Activated naive CD8-positive, alpha-beta T cell treated with anti-CD3 and anti-CD28 coated beads for 36 hours (primary cell): ENCODE data around the gene CTRB2. TPM values are rescaled to one million over a fixed set of nuclear protein-coding genes. Genes with fewer than 3 reads are reported as not detected.
"Not testable (repeated sequence)": the region's sequence is repeated elsewhere in the genome, so short reads cannot be mapped to it uniquely, and the experiment has no call there.

Source experiments
- DNase-seq: peaks from one replicate; pipeline ENCODE4 v3.0.0; 2021
- H3K27ac Mint-ChIP-seq: one replicate; pipeline ENCODE4 v1.8.0; 2022; ENCODE audit warnings: mild to moderate bottlenecking, moderate library complexity, mixed read lengths
- H3K27me3 Mint-ChIP-seq: one replicate; pipeline ENCODE4 v1.8.0; 2022; ENCODE audit warnings: mild to moderate bottlenecking, mixed read lengths
- H3K36me3 Mint-ChIP-seq: one replicate; pipeline ENCODE4 v1.8.0; 2021; ENCODE audit warnings: mild to moderate bottlenecking, mixed read lengths
- H3K4me1 Mint-ChIP-seq: one replicate; pipeline ENCODE4 v1.8.0; 2021; ENCODE audit warnings: mixed read lengths
- H3K4me3 Mint-ChIP-seq: one replicate; pipeline ENCODE4 v1.8.0; 2022; ENCODE audit warnings: mild to moderate bottlenecking, moderate library complexity, mixed read lengths
- H3K9me3 Mint-ChIP-seq: one replicate; pipeline ENCODE4 v1.8.0; 2022; ENCODE audit warnings: mixed read lengths
- total RNA-seq, 2 experiments: library from RNA; stranded (reverse); gene quantifications; one replicate each; pipeline ENCODE4 v1.2.3, GENCODE V29; 2021

Gene CTRB2
- total RNA-seq, 2 experiments from 2014 or later: not detected

GRCh38 chr16:75207831-75208230 lies 870 bp upstream of the CTRB2 start:
- no peaks in the 10 kb centered on the region for H3K36me3 Mint-ChIP-seq
- no peak for DNase-seq
- no peaks in the 10 kb centered on the region for H3K27me3 Mint-ChIP-seq
- H3K9me3 Mint-ChIP-seq: no peaks in the 10 kb centered on the region
- H3K27ac Mint-ChIP-seq: no peak overlapping the region
- no peak overlapping the region for H3K4me3 Mint-ChIP-seq
- no peaks in the 10 kb centered on the region for H3K4me1 Mint-ChIP-seq

GRCh38 chr16:75205961-75206748 lies 806 bp downstream of the CTRB2 start:
- H3K27ac Mint-ChIP-seq, H3K4me3 Mint-ChIP-seq, H3K9me3 Mint-ChIP-seq, DNase-seq, H3K4me1 Mint-ChIP-seq, H3K36me3 Mint-ChIP-seq, H3K27me3 Mint-ChIP-seq: not testable (repeated sequence)

- not testable (repeated sequence) for H3K27ac Mint-ChIP-seq, H3K9me3 Mint-ChIP-seq, H3K27me3 Mint-ChIP-seq, DNase-seq, H3K4me3 Mint-ChIP-seq, H3K36me3 Mint-ChIP-seq
- H3K4me1 Mint-ChIP-seq: peaks cover 13% of the 10 kb centered on the region
Measured at GRCh38 chr16:75205438-75205837, 1.5 kb downstream of the CTRB2 start.

- not testable (repeated sequence) for H3K27ac Mint-ChIP-seq, H3K9me3 Mint-ChIP-seq, DNase-seq, H3K36me3 Mint-ChIP-seq, H3K4me3 Mint-ChIP-seq, H3K27me3 Mint-ChIP-seq
- peaks cover 13% of the 10 kb centered on the region for H3K4me1 Mint-ChIP-seq
Measured at GRCh38 chr16:75204905-75205304, 2.1 kb downstream of the CTRB2 start.

GRCh38 chr16:75204410-75204758 lies 2.6 kb downstream of the CTRB2 start:
- Mint-ChIP-seq H3K36me3 (no peaks in the 10 kb centered on the region), H3K4me1 (peaks cover 15% of the 10 kb centered on the region), H3K4me3 (no peak overlapping the region), H3K27ac (no peak overlapping the region), H3K9me3 (no peaks in the 10 kb centered on the region), H3K27me3 (no peaks in the 10 kb centered on the region)
- no peak for DNase-seq

GRCh38 chr16:75203667-75204409 lies 3.1 kb downstream of the CTRB2 start:
- H3K4me3 Mint-ChIP-seq: no peak overlapping the region
- H3K27ac Mint-ChIP-seq: no peak overlapping the region
- no peaks in the 10 kb centered on the region for H3K36me3 Mint-ChIP-seq
- H3K27me3 Mint-ChIP-seq: no peaks in the 10 kb centered on the region
- no peaks in the 10 kb centered on the region for H3K9me3 Mint-ChIP-seq
- no peak for DNase-seq
- H3K4me1 Mint-ChIP-seq: peaks cover 15% of the 10 kb centered on the region

GRCh38 chr16:75203096-75203495 lies 3.9 kb downstream of the CTRB2 start:
- DNase-seq: no peak
- Mint-ChIP-seq H3K27ac (no peak overlapping the region), H3K4me3 (no peak overlapping the region), H3K9me3 (no peaks in the 10 kb centered on the region), H3K4me1 (peaks cover 15% of the 10 kb centered on the region), H3K36me3 (no peaks in the 10 kb centered on the region), H3K27me3 (peaks cover 5% of the 10 kb centered on the region)

- Mint-ChIP-seq H3K27ac (no peak overlapping the region), H3K4me3 (no peak overlapping the region), H3K27me3 (peaks cover 13% of the 10 kb centered on the region), H3K4me1 (peaks cover 15% of the 10 kb centered on the region), H3K9me3 (no peaks in the 10 kb centered on the region), H3K36me3 (no peaks in the 10 kb centered on the region)
- DNase-seq: no peak
Measured at GRCh38 chr16:75202069-75202590, 4.8 kb downstream of the CTRB2 start.

GRCh38 chr16:75198135-75198600 lies 8.8 kb downstream of the CTRB2 start:
- Mint-ChIP-seq H3K9me3 (no peaks in the 10 kb centered on the region), H3K27me3 (peaks cover 22% of the 10 kb centered on the region), H3K4me3 (no peak overlapping the region), H3K36me3 (no peaks in the 10 kb centered on the region), H3K27ac (no peak overlapping the region), H3K4me1 (peaks cover 15% of the 10 kb centered on the region)
- DNase-seq: no peak

GRCh38 chr16:75197522-75198134 lies 9.3 kb downstream of the CTRB2 start:
- Mint-ChIP-seq H3K4me1 (peaks cover 15% of the 10 kb centered on the region), H3K36me3 (no peaks in the 10 kb centered on the region), H3K27ac (no peak overlapping the region), H3K4me3 (no peak overlapping the region), H3K9me3 (no peaks in the 10 kb centered on the region), H3K27me3 (peaks cover 22% of the 10 kb centered on the region)
- no peak for DNase-seq

- Mint-ChIP-seq H3K4me1 (peaks cover 13% of the 10 kb centered on the region), H3K4me3 (no peak overlapping the region), H3K36me3 (no peaks in the 10 kb centered on the region), H3K9me3 (no peaks in the 10 kb centered on the region), H3K27ac (no peak overlapping the region), H3K27me3 (peaks cover 22% of the 10 kb centered on the region)
- DNase-seq: no peak
Measured at GRCh38 chr16:75196836-75197235, 10.1 kb downstream of the CTRB2 start.

- H3K4me1 Mint-ChIP-seq: peaks cover 9% of the 10 kb centered on the region
- H3K4me3 Mint-ChIP-seq: no peak overlapping the region
- H3K27me3 Mint-ChIP-seq: peaks cover 22% of the 10 kb centered on the region
- no peaks in the 10 kb centered on the region for H3K36me3 Mint-ChIP-seq
- DNase-seq: no peak
- no peak overlapping the region for H3K27ac Mint-ChIP-seq
- no peaks in the 10 kb centered on the region for H3K9me3 Mint-ChIP-seq
Measured at GRCh38 chr16:75195811-75196790, 10.9 kb downstream of the CTRB2 start.

- H3K4me3 Mint-ChIP-seq: no peak overlapping the region
- no peak overlapping the region for H3K27ac Mint-ChIP-seq
- no peaks in the 10 kb centered on the region for H3K36me3 Mint-ChIP-seq
- no peak for DNase-seq
- peaks cover 23% of the 10 kb centered on the region for H3K27me3 Mint-ChIP-seq
- no peaks in the 10 kb centered on the region for H3K4me1 Mint-ChIP-seq
- H3K9me3 Mint-ChIP-seq: no peaks in the 10 kb centered on the region
Measured at GRCh38 chr16:75193730-75194444, 13.1 kb downstream of the CTRB2 start.

GRCh38 chr16:75193265-75193650 lies 13.7 kb downstream of the CTRB2 start:
- H3K9me3 Mint-ChIP-seq: no peaks in the 10 kb centered on the region
- no peak overlapping the region for H3K27ac Mint-ChIP-seq
- DNase-seq: no peak
- H3K27me3 Mint-ChIP-seq: peaks cover 24% of the 10 kb centered on the region
- no peaks in the 10 kb centered on the region for H3K4me1 Mint-ChIP-seq
- H3K36me3 Mint-ChIP-seq: no peaks in the 10 kb centered on the region
- H3K4me3 Mint-ChIP-seq: no peak overlapping the region
